ENCODE results near the gene MGAT5B.
"Not testable (repeated sequence)": the region's sequence is repeated elsewhere in the genome, so short reads cannot be mapped to it uniquely, and the experiment has no call there.

MGAT5B gene

DNA sequence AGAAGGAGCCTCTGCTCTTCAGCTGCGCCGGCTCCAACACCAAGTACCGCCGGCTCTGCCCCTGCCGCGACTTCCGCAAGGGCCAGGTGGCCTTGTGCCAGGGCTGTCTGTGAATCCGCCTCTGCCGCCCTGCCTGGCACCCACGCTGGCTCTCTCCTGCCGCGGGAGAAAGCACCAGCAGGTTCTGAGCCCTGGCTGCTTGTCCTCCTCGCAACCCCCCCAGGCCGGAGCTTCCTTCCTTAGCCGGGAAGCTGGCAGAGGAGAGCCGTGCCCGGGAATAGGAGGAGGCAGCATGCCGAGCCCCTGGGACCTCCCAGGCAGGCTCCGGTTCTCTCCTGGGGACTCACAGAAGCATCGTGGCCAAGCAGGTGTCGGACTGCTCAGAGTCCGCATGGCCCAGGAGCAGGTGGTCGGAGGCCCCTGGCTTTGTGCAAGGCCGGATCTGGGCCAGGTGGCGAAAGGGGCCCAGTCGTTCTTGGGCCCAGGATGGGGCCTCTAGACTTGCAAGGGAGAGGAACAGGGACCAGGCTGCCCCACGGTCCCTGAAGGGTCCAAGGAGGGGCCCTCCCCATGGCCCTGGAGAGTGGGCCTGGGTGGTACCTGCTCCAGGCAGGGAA, 80.6 kb downstream of the MGAT5B start:
- no peak for DNase-seq (ENCODE audit: low read depth in 2 of 2, low spot score in 1 of 2)

GRCh38 chr17:76949913-76950695, 81.9 kb downstream of the MGAT5B start:
- no peak for DNase-seq (ENCODE audit: low read depth in 2 of 2, low spot score in 1 of 2)

DNA sequence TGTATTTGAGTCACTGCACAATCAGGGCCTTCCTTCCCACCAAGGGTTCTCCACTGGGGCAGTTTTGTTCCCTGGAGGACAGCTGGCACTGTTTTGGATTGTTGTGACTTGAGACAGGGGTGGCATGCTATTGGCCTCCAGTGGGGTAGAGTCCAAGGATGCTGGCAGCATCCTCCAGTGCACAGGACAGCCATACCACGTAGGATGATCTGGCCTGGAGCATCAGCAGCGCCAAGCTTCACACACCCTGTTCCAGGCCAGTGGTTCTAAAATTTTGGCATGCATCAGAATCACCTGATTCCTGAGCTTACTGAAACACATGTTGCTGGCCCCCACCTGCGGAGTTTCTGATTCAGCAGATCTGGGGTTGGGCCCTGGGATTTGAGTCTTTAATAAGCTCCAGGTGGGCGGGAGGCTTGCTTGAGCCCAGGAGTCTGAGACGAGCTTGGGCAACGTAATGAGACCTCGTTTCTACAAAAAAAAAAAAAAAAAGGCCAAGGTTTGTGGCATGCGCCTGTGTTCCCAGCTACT, 83.2 kb downstream of the MGAT5B start:
- no peak for DNase-seq (ENCODE audit: low read depth in 2 of 2, low spot score in 1 of 2)

DNA sequence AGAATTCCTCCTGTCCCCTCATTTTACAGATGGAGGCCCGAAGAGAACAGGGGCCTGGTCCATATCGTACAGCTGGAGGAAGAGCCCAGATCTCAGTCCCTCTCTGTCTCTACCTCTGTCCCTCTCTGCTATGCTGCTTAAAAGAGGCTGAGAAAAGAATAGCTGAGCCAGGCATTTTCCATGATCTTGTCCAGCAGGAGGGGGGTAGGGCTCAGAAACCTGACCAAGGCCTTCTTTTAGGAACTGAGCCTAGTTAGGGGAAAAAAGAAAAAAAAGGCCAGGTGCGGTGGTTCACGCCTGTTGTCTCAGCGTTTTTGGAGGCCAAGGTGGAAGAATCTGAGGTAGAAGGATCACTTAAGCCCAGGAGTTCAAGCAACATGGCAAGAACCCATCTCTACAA, 84.2 kb downstream of the MGAT5B start:
- DNase-seq (ENCODE audit: low read depth in 2 of 2, low spot score in 1 of 2), result no peak

DNA sequence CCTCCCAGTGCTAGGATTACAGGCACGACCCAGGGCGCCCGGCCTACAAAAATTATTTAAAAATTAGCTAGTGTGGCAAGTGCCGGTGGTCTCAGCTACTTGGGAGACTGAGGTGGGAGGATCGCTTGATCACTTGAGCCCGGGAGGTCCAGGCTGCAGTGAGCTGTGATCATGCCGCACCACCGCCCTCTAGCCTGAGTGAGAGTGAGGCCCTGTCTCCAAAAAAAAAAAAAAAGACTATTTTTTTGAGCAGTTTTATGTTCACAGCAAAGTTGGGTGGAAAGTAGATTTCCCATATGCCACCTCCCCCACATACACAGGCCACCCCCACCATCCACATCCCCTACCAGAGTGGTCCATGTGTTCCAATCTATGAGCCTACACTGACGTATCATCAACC, 84.9 kb downstream of the MGAT5B start:
- DNase-seq (ENCODE audit: low read depth in 2 of 2, low spot score in 1 of 2), result no peak

- no peak for DNase-seq (ENCODE audit: low read depth in 2 of 2, low spot score in 1 of 2)
Observed at GRCh38 chr17:76953946-76954345, 85.7 kb downstream of the MGAT5B start.

DNA sequence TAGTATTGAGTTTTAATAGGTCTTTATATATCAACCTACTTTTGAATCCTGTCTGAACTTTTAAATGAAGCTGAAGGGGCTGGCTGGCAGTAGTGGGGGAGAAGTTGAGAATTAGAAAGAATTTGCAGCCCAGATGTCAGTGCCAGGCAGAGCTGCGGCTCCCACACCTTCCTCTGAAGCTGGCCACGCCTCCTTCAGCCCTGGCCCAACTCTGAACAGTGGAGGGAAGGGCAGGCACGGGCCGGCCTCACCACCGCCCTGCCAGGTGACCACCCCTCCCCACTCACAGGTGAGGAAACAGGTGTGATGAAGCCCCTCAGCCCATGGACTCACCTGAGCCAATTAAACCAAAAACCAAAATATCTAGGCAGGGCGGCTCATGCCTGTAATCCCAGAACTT, 87.0 kb downstream of the MGAT5B start:
- DNase-seq (ENCODE audit: low read depth in 2 of 2, low spot score in 1 of 2), result no peak

DNA sequence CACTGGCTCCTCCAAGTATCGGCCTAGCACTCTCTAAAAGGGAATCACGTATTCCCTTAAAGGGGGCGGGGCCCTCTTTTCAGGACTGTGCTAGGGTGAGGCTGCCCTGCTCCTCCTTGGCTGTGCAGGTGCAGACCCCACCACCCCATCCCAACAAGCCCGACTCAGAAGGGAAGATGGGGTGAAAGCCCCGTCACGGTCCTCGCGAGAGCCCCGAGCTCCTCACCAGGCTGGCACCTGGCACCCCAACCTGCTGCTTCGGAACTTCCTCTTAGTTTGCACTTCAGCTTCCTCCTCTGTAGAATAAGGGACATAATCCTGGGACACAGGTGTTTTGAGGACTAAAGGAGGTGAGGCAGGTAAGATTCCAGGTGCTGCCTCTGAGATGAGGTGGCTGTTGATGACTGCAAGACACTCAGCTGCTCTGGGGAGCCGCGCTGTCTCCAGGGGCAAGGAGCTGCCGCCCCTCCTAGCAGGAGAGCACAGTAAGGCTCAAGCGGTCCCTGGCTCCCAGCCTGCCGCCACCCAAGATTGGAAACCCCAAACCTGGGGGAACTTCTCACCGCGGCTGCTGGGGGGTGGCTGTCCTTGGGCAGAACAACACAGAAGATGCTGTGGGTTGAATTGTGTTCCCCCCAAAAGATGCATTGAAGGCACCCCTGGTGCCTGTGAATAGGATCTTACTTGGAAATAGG, 88.8 kb downstream of the MGAT5B start:
- no peak for DNase-seq (ENCODE audit: low read depth in 2 of 2, low spot score in 1 of 2)

DNA sequence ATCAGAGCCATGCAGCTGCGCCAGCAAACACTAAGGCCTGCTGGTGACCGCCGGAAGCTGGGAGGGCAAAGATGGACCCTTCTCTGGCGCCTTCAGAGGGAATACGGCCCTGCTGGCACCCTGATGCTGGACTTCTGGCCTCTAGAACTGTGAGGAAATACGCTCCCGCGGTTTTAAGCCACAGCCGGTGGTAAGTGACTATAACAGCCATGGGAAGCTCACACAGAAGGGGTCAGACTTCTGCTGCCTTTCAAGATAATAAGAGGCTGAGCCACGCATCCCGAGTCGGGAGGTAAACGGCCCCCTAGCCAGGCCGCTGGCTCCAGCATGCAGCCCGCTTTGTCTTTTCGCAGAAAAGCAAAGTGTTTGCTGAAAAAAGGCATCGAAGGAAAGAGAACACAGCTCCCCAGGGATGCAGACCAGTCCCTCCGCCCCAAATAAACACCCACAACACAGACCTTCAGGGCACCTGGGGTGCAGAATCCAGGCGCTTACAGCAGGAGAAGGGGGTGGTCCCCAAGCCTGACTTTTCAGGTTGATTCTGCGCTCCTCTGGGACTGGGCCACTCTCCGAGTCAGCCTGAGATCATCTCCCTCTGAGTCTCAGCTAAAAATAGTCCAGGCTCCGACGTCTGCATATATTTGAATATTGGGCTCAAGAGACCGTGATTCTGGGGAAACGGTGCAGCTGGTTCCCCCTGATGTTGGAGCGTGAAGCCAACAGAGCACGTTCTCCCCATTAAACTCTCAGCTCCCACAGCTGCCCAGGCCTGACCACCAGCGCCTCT, 89.7 kb downstream of the MGAT5B start:
- no peak for DNase-seq (ENCODE audit: low read depth in 2 of 2, low spot score in 1 of 2)

- no peak for DNase-seq (ENCODE audit: low read depth in 2 of 2, low spot score in 1 of 2)
Observed at GRCh38 chr17:76958974-76959373, 90.8 kb downstream of the MGAT5B start.

GRCh38 chr17:76961869-76962268, 93.7 kb downstream of the MGAT5B start:
- no peak for DNase-seq (ENCODE audit: low read depth in 2 of 2, low spot score in 1 of 2)

DNA sequence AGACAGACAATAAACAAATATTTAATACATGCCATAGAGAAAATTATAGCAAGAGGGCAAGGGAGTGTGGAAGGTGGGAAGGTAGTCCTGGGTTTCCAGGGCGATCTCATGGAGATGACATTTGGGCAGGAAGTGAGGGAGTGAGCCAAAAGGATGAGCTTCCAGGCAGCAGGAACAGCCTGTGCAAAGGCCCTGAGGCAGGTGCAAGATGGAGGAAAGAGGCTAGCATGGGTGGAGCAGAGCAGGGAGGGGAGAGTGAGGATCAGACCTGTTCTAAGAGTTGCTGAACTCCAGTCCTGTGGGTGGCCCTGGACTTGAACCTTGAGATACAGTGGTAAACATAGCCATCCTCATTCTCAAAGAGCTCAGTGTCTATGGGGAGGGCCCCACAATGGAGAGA, 94.7 kb downstream of the MGAT5B start:
- DNase-seq (ENCODE audit: low read depth in 2 of 2, low spot score in 1 of 2), result no peak

DNA sequence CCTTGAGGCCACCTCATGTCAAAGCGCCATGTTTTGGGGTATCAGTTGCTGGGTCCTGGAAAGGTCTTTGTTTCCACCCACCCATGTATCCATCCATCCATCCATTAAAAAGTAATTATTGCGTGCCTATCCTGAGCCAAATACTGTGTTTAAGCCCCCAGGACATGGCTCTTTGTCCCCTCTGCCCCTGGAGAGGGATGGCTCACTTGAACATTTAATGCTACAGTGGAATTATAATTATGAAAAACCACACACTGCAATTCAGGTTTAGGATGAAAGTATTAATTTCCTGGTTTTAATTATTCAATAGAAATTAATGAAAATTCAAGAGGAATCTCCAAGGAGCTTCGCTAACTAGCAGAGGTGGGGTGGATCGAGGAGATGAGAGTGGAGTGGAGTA, 97.8 kb downstream of the MGAT5B start:
- no peak for DNase-seq (ENCODE audit: low read depth in 2 of 2, low spot score in 1 of 2)

DNA sequence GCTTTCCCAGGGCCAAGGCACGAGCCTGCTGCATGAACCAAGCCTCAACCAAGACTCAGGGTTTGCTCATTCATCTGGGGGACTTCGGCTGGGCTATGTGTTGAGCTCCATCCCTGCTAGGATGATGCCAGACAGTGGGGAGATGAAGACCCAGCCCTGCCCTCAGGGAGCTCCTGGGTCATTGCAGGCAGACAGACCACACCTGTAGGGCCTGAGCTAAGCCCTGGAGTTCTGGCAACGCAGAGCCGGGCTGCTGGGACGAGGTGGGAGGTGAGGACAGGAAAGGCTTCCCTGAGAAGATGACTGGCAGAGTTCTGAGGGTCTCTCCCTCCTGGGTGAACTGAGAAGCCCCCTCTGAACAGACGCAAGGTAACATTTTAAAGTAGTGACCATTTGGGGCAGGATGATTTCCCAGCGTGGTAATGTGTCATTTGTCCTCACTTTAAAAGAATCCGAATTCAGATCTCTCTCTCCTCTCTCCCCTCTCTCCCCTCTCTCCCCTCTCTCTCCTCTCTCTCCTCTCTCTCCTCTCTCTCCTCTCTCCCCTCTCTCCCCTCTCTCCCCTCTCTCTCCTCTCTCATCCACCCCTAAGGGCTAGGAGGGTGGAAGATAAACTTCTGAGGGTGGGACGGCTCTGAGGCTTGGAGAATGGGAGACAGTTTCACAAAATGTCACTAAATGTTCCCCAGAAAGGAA, 98.4 kb downstream of the MGAT5B start:
- no peak for DNase-seq (ENCODE audit: low read depth in 2 of 2, low spot score in 1 of 2)

DNA sequence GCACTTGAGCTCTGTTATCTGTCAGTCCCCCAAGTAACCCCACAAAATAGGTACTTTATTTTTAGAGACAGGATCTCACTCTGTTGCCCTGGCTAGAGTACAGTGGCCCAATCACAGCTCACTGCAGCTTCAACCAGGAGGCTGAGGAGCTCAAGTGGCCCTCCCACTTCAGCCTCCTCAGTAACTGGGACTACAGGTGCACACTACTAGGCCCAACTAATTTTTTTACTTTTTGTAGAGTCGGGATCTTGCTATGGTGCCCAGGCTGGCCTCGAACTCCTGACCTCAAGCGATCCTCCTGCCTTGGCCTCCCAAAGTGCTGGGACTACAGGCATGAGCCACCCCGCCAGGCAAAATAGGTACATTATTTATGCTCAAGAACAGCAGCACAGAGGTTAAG, 99.6 kb downstream of the MGAT5B start:
- DNase-seq (ENCODE audit: low read depth in 2 of 2, low spot score in 1 of 2), result no peak

DNA sequence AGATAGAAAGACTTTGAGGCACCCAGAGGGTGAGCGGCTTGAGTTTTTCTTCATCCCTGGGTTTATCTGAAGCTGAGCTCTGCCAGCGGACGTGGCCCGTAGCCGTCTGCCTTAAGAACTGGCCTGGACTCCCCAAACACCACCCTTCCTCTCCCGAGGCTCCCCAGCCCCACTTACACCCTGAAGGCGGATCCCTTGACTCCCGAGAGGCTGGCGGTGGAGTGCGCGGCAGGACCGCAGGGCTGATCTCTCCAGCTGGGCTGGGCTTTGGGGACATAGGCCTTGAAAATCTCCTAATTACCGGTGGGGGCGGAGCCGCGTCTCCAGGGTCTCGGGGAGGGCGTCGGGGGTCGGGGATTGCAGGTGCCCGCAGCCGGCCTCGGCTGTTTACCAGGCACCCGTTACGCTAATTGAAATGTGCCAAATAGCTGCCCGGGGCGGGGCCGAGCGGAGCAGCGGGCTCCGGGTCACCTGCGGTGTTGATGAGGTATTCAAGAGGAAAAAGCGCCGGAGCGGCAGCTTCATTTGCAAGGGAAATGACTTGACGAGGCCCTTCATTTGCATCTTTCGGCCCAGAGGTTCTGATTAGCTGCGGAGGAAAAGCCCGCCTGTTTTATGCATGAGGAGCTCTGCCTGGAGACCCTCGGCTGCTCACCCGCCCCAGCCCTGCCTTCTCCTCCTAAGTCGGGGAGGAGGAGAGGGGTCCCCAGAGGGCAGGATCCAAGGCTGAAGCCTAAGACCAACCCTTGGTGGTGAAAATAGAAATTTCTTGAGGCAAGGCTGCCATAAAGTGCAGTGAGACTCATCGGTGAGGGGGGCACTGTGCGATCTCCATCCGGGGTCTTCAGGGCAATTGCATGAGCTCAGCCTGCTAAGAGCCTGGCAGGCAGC, 100.7 kb downstream of the MGAT5B start:
- peak in 1 of 2 donors; percentile 7 for DNase-seq (ENCODE audit: low read depth in 2 of 2, low spot score in 1 of 2)

- no peak for DNase-seq (ENCODE audit: low read depth in 2 of 2, low spot score in 1 of 2)
Observed at GRCh38 chr17:76969598-76970172, 101.5 kb downstream of the MGAT5B start.

DNA sequence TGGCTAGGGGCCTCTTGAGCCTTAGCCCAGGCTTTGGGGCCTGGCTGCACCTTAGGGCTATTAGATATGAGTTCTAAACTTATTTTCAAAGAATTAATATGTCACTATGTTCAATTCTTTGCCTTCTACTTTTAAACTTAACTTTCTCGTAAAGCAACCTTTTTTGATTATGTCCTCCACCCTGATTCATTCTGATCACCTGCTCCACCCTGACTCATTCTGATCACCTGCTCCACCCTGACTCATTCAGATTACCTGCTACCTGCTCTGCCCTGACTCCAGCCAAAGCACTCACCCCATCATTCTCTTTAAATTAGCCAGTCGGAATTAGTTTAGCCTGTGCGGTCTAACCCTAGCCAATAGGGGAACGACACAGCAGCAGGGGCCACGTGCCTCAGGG, 102.0 kb downstream of the MGAT5B start:
- DNase-seq (ENCODE audit: low read depth in 2 of 2, low spot score in 1 of 2), result not testable (repeated sequence)

GRCh38 chr17:76972046-76972641, 103.9 kb downstream of the MGAT5B start:
- DNase-seq (ENCODE audit: low read depth in 2 of 2, low spot score in 1 of 2), result no peak

Data from stimulated activated CD8-positive, alpha-beta memory T cell treated with anti-CD3 and anti-CD28 coated beads, Interleukin-4, amount 100 ng/mL, for 4 hours (primary cell).